HS-5 (cell line): ENCODE data around the gene LINC01488.

ENCODE experiments used
- DNase-seq: peaks from one replicate; pipeline ENCODE4 v3.0.0-alpha.2; 2012; ENCODE audit warnings: low read depth

The LINC01488 gene

GRCh38 chr11:69481393-69481844 is at the start of gene LINC01488:
LINC01488 (plus strand) TSS chr11:69481663.
- DNase-seq: no peak

GRCh38 chr11:69431893-69432738 is 49.3 kb upstream of the LINC01488 start:
- DNase-seq: no peak

- DNase-seq: no peak
Measured at GRCh38 chr11:69433741-69434140, 47.7 kb upstream of the LINC01488 start.

GRCh38 chr11:69434471-69434931 is 47.0 kb upstream of the LINC01488 start:
- DNase-seq: no peak

GRCh38 chr11:69435161-69435986 is 46.1 kb upstream of the LINC01488 start:
- no peak for DNase-seq

- no peak for DNase-seq
Measured at GRCh38 chr11:69436041-69436982, 45.2 kb upstream of the LINC01488 start.

GRCh38 chr11:69437001-69437875 is 44.2 kb upstream of the LINC01488 start:
- no peak for DNase-seq

- no peak for DNase-seq
Measured at GRCh38 chr11:69437876-69438205, 43.6 kb upstream of the LINC01488 start.

- no peak for DNase-seq
Measured at GRCh38 chr11:69438286-69438920, 43.1 kb upstream of the LINC01488 start.

- no peak for DNase-seq
Measured at GRCh38 chr11:69439127-69439526, 42.3 kb upstream of the LINC01488 start.

GRCh38 chr11:69439651-69440464 is 41.6 kb upstream of the LINC01488 start:
- DNase-seq: no peak

GRCh38 chr11:69440876-69441275 is 40.6 kb upstream of the LINC01488 start:
- DNase-seq: no peak

GRCh38 chr11:69442012-69442806 is 39.3 kb upstream of the LINC01488 start:
- DNase-seq: no peak

GRCh38 chr11:69442807-69443137 is 38.7 kb upstream of the LINC01488 start:
- DNase-seq: peak; percentile 47

- peak; percentile 82 for DNase-seq
Measured at GRCh38 chr11:69443138-69443967, 38.1 kb upstream of the LINC01488 start.

GRCh38 chr11:69443968-69444364 is 37.5 kb upstream of the LINC01488 start:
- peak; percentile 33 for DNase-seq

GRCh38 chr11:69444381-69445130 is 36.9 kb upstream of the LINC01488 start:
- peak; percentile 71 for DNase-seq
